ENCODE measurements around the gene ACTN4.
A peak's percentile ranks its signal among the peaks of the same experiment; 100 is the strongest.

DNA sequence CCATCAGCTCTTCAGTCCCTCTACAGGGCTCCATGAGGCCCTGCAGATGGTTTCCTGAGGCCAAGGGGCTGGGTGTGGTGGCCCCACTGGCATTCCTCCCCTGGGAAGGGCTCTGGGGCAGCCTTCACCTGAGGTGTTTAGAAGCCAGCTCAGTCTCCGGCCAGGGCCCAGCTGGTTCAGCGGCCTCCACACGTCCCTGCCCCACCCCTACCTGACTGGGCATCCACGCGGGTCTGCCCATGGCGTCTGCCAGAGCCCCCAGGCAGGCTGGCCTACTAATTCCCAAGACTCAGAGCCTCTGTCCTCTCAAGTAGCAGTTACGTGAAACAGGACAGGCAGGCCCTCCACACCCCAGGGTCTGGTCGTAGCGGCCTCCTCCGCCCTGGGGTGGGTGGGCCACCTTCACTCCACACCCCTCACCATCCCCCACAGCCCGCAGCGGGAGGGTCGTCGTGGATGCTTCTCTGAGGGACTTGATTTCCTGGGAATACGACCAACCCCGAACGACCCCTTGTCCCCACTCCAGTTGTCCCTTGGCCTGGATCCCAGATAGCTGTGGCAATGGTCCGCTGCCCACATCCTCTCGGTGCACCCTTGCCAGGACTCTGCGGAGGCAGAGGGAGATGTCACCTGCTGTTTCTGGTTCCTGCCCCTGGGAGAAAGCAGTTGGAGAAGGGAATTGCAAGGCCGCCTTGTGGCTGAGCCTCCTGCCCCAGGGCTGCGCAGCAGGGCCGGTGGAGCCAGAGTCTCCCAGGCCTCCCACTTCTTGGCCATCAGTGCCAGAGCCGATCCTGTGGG, 72.5 kb downstream of the ACTN4 start:
- TF ChIP-seq, protein P1, sequence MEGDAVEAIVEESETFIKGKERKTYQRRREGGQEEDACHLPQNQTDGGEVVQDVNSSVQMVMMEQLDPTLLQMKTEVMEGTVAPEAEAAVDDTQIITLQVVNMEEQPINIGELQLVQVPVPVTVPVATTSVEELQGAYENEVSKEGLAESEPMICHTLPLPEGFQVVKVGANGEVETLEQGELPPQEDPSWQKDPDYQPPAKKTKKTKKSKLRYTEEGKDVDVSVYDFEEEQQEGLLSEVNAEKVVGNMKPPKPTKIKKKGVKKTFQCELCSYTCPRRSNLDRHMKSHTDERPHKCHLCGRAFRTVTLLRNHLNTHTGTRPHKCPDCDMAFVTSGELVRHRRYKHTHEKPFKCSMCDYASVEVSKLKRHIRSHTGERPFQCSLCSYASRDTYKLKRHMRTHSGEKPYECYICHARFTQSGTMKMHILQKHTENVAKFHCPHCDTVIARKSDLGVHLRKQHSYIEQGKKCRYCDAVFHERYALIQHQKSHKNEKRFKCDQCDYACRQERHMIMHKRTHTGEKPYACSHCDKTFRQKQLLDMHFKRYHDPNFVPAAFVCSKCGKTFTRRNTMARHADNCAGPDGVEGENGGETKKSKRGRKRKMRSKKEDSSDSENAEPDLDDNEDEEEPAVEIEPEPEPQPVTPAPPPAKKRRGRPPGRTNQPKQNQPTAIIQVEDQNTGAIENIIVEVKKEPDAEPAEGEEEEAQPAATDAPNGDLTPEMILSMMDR (IDR thresholded peaks at IDR 0.05), result peak in 4 of 6 experiments; percentile 18 to 52 (median 34)
- TF ChIP-seq POLR2A (IDR thresholded peaks at IDR 0.05), result peak in 1 of 2 donors; percentile 5
